GM19351 (cell line): ENCODE data around the gene AMY1A.
"Not testable (repeated sequence)": the region's sequence is repeated elsewhere in the genome, so short reads cannot be mapped to it uniquely, and the experiment has no call there.

Experiments used
- ATAC-seq: cut with Tn5 transposase; IDR thresholded peaks from one replicate; pipeline ENCODE4 v1.9.1; 2021; ENCODE audit warnings: mild to moderate bottlenecking, moderate library complexity; ENCODE audit not compliant: unreplicated experiment

Gene AMY1A

DNA sequence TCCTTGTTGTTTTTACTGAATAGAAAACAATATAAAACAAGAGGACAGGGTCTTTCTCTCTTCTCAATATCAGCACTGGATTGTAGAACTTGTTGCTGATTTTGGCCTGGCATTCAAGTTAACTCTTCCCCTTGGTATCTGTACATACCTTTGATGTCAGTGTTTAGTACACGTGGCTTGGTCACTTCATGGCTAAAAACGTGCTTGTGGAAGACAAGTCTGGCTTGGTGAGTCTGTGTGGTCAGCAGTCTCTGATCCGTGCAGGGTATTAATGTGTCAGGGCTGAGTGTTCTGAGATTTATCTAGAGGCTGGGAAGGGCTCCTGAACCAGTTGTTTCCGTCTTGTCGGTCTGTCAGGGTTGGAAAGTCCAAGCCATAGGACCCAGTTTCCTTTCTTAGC is at the start of gene AMY1A:
Gene AMY1A (plus strand): TSS at position 301 of the 400 bp plus-strand sequence. CDS start 571 bp downstream, outside the sequence.
- not testable (repeated sequence) for ATAC-seq

DNA sequence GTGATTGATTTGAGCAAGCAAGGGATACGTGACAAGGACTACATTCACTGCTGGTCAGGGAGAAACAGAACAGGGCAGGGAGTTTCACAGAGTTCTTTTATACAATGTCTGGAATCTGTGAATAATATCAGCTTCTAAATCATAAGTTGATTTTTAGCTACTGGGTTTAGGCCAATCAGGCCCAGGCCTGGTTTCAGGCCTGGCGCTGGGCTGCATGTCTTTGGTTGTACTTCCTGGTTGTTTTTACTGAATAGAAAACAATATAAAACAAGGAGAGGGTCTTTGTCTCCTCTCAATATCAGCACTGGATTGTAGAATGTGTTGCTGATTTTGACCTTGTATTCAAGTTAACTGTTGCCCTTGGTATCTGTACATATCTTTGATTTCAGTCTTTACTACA is 39.2 kb upstream of the AMY1A start:
- ATAC-seq = no peak

DNA sequence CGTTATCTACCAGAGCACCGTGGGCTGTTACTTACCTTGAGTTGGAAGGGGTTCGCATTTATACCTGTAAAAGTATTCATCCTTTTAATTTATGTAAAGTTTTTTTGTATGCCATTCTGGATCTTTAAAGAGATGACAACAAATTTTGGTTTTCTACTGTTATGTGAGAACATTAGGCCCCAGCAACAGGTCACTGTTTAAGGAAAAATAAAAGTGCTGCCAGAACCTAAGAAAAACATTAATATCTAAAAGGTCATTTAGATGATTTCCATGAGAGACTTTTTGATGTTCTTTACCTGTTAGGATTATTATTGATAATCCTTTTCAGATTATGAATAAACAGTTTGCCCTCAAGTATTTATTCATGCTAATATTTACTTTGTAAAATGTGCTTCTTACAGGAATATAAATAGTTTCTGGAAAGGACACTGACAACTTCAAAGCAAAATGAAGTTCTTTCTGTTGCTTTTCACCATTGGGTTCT is 38.5 kb upstream of the AMY1A start, which contains the start of gene AMY2A:
Gene AMY2A (plus strand): TSS at position 434 of the 484 bp plus-strand sequence. CDS start 14 bp downstream, at position 448.
- not testable (repeated sequence) for ATAC-seq

DNA sequence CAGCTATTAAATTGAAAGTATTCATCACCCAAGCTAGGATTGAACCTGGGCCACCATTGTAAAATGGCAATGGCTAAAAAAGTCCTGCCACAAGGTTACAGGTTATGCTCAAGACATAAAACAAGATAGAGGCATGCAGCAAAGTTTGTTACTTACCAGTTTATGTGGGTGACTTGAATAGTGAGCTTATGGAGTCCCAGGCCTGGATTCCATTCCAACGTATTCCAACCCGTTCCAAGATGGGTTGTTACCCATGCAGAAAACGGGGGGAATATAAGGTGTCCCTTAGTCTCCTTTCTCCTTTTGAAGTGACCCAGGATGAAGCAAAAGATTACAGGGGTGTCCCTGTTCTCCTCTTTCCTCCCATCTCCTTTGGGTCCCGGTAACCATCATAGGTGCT is 28.1 kb upstream of the AMY1A start:
- not testable (repeated sequence) for ATAC-seq

DNA sequence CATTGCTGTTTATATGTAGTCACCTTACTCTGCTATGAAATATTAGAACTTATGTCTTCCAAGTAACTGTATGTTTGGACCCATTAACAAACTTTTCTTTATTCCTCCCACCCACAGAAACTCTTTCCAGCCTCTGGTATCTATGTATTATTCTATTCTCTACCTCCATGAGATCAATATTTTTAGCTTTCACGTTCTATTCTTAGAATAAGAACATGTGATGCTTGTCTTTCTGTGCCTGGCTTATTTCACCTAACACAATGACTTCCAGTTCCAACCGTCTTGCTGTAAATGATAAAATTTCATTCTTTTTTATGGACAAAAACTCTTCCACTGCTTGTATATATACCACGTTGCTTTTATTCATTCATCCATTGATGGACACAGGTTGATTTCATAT is 14.4 kb upstream of the AMY1A start:
- ATAC-seq = not testable (repeated sequence)

DNA sequence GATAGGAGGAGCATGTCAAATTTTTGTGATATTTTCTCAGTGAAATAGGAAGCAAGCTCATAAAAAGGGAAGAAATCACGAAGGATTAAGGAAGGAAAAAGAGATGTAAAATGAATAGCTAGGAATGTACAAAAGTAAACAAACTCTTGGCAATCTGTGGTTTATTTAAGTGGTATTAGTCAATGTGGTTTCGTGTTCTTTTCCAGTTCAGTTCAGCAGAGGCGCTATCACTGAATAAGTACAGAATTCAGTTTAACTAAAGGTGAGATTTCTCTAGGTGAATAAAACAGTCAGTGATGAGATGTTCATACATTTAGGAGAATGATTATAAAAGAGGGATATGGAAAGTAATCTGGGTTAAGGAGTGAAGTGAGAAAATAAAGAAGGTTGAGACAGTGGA is 11.7 kb upstream of the AMY1A start:
- not testable (repeated sequence) for ATAC-seq

DNA sequence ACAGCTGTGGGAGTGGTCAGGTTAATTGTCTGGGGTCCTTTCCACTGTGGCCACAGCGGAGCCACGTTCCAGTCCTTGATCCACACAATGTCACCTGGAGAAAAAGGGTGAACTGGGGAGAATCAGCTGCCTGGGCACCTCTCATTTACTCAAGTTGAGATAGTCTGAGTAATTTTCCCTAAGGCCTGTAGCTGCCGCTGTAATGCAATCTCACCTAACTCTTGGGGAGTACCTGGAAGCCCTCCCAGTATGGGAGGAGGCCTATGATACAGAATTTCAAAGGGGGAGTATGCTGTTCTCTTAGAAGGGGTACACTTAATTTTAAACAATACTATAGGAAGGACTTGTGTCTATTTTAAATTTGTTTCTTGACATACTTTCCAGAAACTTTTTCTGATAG is 5.3 kb upstream of the AMY1A start:
- not testable (repeated sequence) for ATAC-seq

DNA sequence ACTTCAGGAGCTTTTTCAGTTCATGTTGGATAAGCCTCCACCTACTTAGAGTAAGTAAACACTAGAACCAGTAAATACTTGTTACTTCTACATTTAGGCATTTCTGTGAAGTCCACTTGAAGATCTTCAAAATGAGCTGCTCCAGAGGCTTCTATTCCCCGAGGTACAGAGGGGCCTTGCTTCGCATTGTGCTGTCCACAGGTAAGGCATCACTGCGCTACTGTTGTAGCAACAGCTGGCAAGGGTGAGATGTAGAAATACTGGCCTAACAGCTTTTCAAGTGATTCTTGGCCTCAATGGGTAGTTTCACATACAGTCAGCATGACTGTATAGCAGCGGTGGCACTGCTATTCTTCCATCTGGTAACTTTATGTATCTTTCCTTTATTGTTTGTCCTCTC is 4.7 kb upstream of the AMY1A start:
- ATAC-seq = not testable (repeated sequence)

DNA sequence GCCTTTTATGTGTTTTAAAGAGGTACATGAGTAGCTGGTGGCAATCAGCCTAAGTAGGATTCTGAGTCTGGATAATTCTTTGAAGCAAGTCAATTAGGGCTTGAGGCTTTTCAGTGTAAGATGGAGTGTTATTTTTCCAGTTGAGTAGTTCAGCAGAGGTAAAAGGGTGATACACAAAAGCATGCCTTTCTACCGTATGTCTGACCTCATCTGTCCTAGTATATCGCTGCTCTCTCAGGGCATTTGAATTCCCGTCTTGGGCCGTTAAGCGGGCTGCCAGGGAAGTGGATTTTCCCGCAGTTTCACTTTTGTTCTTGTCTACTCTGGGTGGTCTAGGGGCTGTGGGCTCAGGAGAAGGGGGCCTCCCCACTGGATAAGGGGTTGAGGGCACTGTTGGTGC is 1.4 kb upstream of the AMY1A start:
- not testable (repeated sequence) for ATAC-seq

DNA sequence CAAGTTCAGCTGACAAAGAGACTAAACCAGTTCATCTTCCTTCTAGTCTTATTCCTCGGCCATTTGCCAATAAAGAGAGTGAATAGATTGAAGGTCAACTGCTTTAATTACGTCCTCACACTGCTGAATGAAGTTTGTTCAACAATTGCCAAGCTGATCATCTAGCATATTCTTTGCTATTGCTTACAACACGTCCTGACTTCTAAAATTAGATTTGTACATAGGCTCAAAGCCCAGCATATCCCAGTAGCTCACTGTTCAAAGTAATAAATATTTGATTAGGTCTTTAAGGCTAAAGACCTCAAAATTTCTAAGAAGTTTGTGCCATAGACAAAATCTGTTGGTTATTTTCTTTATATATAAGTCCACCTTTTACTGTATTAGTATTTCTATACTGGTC is 20.8 kb downstream of the AMY1A start:
- not testable (repeated sequence) for ATAC-seq

DNA sequence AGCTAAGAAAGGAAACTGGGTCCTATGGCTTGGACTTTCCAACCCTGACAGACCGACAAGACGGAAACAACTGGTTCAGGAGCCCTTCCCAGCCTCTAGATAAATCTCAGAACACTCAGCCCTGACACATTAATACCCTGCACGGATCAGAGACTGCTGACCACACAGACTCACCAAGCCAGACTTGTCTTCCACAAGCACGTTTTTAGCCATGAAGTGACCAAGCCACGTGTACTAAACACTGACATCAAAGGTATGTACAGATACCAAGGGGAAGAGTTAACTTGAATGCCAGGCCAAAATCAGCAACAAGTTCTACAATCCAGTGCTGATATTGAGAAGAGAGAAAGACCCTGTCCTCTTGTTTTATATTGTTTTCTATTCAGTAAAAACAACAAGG is 40.5 kb downstream of the AMY1A start, which contains the start of gene AMY1B:
Gene AMY1B (minus strand): TSS at position 101 of the 400 bp plus-strand sequence. CDS start 571 bp downstream, outside the sequence.
- not testable (repeated sequence) for ATAC-seq

DNA sequence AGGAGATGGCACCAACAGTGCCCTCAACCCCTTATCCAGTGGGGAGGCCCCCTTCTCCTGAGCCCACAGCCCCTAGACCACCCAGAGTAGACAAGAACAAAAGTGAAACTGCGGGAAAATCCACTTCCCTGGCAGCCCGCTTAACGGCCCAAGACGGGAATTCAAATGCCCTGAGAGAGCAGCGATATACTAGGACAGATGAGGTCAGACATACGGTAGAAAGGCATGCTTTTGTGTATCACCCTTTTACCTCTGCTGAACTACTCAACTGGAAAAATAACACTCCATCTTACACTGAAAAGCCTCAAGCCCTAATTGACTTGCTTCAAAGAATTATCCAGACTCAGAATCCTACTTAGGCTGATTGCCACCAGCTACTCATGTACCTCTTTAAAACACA is 41.9 kb downstream of the AMY1A start:
- not testable (repeated sequence) for ATAC-seq

DNA sequence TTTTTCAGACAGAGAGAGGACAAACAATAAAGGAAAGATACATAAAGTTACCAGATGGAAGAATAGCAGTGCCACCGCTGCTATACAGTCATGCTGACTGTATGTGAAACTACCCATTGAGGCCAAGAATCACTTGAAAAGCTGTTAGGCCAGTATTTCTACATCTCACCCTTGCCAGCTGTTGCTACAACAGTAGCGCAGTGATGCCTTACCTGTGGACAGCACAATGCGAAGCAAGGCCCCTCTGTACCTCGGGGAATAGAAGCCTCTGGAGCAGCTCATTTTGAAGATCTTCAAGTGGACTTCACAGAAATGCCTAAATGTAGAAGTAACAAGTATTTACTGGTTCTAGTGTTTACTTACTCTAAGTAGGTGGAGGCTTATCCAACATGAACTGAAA is 45.1 kb downstream of the AMY1A start:
- ATAC-seq = not testable (repeated sequence)

DNA sequence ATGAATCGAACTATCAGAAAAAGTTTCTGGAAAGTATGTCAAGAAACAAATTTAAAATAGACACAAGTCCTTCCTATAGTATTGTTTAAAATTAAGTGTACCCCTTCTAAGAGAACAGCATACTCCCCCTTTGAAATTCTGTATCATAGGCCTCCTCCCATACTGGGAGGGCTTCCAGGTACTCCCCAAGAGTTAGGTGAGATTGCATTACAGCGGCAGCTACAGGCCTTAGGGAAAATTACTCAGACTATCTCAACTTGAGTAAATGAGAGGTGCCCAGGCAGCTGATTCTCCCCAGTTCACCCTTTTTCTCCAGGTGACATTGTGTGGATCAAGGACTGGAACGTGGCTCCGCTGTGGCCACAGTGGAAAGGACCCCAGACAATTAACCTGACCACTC is 45.7 kb downstream of the AMY1A start:
- not testable (repeated sequence) for ATAC-seq

DNA sequence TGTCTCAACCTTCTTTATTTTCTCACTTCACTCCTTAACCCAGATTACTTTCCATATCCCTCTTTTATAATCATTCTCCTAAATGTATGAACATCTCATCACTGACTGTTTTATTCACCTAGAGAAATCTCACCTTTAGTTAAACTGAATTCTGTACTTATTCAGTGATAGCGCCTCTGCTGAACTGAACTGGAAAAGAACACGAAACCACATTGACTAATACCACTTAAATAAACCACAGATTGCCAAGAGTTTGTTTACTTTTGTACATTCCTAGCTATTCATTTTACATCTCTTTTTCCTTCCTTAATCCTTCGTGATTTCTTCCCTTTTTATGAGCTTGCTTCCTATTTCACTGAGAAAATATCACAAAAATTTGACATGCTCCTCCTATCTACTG is 52.1 kb downstream of the AMY1A start:
- ATAC-seq = not testable (repeated sequence)

DNA sequence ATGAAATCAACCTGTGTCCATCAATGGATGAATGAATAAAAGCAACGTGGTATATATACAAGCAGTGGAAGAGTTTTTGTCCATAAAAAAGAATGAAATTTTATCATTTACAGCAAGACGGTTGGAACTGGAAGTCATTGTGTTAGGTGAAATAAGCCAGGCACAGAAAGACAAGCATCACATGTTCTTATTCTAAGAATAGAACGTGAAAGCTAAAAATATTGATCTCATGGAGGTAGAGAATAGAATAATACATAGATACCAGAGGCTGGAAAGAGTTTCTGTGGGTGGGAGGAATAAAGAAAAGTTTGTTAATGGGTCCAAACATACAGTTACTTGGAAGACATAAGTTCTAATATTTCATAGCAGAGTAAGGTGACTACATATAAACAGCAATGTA is 54.8 kb downstream of the AMY1A start:
- not testable (repeated sequence) for ATAC-seq
